HCEC 1CT (cell line): Measurements from ENCODE around the gene PRSS38.
"Not testable (repeated sequence)": the region's sequence is repeated elsewhere in the genome, so short reads cannot be mapped to it uniquely, and the experiment has no call there.

Source experiments
- DNase-seq: peaks from one replicate; pipeline ENCODE4 v3.0.0-alpha.2; 2017

Gene PRSS38

DNA sequence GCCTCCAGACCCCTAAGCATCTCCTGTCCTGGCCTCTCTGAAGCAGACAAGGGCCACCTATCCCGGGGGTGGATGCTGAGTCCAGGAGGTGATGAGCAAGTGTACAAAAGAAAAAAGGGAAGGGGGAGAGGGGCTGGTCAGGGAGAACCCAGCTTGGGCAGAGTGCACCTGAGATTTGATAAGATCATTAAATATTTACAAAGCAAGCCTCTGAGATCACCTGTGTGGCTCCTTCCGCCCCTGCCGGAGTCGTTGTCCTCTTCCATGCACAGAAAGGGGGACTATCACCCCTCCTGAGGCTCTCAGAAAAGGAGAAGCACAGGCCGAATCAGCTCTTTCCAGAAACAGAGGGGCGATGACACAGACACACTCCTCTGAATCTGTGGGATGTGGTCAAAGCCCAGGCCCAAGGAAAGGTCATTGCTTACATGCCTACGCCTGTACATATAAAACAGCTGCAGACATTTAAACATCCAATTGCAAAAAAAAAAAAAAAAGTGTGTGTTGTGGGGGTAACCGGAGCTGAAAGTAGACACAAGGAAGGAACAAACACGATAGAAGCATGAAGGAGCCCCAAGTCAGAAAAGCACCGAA, 30.9 kb downstream of the PRSS38 start:
- no peak for DNase-seq

DNA sequence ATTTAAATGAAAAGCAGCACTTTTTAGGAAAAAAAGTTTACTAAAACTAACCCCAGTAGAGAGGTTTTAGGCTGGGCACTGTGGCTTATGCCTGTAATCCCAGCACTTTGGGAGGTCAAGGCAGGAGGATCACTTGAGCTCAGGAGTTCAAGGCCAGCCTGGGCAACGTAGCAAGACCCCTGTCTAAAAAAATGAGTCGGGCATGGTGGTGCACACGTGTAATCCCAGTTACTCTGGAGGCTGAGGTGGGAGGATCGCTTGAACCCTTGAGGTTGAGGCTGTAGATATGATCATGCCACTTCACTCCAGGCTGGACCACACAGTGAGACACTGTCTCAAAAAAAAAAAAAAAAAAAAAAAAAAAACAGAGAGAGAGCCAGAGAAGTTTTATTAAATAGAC, 31.6 kb downstream of the PRSS38 start:
- not testable (repeated sequence) for DNase-seq

DNA sequence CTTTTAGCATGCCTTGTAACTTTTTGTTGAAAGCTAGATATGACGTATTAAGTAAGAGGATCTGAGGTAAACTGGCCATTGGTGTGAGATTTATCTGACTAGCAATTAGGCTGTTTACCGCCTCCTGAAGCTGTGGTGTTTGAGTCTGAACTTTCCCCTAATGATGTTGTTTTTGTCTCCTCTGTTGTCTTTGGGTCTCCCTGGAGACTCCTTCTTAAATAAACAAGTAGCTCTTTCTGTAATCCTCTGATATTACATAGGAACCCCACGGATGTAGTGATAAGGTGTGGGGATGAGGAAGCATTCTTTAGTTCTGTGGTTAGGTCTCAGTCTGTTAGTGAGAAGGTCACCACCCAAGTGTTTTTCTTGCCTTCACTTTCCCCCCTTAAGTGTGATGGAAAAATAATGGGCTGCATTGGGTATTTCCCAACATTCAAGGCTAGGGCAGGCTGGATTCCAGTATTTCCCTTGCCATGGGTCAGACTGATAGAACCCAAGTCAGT, 33.0 kb downstream of the PRSS38 start:
- DNase-seq: no peak

DNA sequence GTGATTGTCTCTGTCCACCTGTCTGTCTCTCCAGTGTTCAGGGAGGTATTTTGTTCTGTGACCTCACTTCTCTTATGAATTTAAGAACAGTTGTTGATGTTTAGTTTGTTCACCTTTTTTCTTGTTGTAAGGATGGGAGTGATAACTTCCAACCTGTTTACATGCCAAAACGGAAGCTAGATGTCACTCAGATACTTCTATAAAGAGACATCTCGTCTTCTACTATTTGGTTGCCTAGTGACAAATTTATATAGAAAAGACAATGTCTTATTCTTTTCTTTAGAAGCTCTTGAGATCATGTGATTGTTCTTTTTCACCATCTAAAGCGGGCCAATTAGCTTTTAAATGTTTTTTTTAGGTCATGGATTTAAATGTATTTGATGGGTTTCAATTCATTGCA, 33.8 kb downstream of the PRSS38 start:
- no peak for DNase-seq

DNA sequence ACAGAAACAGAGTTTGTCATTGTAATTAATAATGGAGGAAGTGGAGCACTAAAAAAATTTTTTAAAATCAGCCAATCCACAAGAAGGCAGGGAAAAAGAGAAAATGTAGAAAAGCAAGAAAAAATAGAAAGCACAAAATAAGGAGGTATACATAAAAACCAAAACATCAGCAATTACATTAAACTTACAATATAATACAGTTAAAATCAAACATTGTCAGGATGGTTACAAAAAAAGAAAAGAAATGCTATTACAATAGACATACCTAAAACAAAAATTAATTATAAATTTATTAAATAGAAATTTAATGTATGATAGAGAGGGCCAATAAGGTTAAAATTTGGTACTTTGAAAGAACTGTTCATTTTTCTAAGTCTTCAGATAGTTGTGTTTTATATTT, 38.7 kb downstream of the PRSS38 start:
- DNase-seq: no peak

DNA sequence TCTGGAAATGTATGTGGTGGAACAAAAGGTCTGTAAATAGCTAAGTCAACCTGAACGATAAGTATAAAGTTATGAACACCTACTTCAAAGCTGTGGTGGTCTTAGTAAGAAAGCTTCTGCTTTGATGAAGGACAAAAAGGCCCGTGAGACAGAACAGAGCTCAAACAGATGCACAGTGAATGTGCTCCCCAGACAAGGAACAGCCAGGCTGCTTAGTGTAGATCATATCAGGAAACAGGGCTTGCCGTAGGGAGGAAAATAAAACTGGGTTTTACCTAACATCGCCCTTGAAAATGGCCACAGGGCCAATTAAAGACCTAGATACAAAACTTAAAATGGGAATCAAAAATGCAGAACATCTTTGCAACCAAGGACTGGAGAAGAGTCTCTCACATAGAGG, 40.2 kb downstream of the PRSS38 start:
- DNase-seq: no peak

DNA sequence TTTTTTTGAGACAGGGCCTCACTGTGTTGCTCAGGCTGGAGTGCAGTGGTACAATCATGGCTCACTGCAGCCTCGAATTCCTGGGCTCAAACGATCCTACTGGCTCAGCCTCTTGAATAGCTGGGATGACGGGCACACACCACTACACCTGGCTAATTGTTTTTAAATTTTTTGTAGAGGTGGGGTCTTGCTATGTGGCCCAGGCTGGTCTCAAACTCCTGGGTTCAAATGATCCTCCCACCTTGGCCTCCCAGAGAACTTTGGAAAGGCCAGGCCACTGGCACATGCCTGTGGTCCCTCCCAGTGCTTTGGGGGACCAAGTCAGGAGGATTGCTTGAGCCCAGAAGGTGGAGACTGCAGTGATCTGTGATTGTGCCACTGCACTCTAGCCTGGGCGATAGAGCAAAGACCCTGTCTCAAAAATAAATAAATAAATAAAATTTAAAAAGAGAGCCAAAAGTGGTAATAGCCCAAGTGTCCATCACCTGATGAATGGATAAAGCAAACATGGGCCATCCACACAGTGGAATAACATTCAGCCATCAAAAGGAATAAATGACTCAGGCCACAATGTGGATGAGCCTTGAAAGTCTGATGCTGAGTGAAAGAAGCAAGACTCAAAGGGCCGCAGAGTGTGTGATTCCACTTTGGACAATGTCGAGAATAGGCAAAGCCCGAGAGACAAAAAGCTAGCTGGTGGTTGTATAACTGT, 40.8 kb downstream of the PRSS38 start:
- no peak for DNase-seq

DNA sequence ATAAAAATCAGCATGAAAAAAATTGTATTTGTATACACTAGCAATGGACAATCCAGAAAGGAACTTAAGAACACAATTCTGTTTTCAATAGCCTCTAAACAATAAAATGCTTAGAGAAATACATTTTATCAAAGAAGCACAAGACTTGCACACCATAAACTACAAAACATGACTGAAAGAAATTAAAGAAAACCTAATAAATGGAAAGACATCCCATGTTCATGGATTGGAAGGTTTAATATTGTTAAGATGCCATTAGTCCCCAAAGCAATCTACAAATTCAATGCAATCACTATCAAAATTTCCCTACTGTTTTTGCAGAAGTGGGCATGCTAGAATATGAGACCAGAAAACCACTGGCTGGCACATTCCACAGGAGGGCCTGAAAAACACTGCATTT, 49.4 kb downstream of the PRSS38 start:
- no peak for DNase-seq

DNA sequence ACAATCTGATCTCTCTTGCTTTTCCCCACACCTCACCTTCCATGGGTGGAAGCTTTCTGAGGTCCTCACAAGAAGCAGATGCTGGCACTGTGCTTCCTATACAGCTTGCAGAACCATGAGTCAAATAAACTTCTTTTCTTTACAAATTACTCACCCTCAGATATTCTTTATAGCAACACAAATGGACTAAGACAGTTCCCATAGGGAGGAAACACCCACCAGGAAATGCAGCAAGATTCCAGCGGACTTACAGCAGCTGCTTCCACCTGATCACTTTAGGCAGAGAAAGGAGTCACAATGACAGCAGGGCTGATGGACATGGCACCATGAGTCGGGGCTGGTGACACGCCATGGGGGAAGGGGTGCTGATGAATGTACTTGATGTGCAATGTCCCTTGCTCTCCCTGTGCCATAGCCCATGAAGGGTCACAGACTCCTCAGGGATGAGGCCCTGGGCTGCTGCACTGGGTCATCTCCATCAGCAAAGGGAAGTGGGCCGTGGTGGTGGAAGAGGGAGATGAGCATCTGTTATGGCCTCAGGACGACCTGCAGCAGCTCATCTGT, 53.9 kb downstream of the PRSS38 start:
- DNase-seq: peak; percentile 2

DNA sequence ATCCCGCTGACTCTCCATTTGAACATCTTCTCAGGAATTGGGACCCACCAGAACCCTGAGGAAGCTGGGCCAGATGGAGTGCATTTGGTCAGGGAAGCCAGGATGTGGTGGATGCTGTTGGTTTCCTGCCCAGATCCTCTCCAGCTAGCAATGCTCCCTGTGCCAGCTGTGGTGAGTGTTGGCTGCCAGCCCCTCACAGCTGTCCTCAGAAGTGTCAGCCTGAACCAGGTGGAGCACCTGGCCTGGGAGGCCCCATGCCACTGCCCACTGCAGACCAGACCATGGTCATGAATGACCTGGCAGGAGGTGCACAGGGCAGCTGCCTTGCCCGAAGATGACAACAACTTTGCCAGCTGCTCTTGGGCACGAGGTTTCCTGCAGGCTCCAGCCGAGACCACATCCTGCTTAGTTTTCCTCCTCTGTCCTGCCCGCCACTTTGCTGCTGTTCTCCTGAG, 54.4 kb downstream of the PRSS38 start:
- DNase-seq: peak; percentile 4

DNA sequence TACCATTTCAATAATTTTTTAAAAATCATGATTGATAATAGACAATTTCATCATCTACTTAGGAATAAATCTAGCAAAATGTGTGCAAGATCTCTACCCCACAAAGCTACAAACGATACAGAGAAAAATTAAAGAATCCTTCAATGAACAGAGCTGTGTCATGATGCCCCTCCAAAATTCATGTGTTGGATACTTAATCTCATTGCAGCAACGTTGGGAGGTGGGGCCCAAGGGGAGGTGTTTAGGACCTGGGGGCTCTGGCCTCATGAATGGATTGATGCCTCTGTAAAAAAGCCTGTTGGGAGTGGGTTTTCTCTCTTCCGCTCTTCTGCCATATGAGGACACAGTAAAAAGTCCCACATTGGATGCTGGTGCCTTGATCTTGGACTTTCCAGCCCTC, 54.9 kb downstream of the PRSS38 start:
- DNase-seq: no peak

DNA sequence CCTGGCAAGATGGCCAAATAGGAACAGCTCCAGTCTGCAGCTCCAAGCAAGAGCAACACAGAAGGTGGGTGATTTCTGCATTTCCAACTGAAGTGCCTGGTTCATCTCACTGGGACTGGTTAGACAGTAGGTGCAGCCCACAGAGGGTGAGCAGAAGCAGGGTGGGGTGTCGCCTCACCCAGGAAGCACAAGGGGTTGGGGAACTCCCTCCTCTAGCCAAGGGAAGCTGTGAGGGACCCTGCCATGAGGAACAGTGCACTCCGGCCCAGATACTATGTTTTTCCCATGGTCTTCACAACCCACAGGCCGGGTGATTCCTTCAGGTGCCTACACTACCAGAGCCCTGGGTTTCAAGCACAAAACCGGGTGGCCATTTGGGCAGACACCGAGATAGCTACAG, 56.4 kb downstream of the PRSS38 start:
- DNase-seq: not testable (repeated sequence)

DNA sequence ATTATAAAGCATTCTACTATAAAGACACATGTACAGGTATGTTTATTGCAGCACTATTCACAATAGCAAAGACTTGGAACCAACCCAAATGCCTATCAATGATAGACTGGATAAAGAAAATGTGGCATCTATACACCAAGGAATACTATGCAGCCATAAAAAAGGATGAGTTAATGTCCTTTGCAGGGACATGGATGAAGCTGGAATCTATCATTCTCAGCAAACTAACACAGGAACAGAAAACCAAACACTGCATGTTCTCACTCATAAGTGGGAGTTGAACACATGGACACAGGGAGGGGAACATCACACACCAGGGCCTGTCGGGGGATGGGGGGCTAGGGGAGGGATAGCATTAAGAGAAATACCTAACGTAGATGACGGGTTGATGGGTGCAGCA, 62.3 kb downstream of the PRSS38 start:
- DNase-seq: not testable (repeated sequence)

DNA sequence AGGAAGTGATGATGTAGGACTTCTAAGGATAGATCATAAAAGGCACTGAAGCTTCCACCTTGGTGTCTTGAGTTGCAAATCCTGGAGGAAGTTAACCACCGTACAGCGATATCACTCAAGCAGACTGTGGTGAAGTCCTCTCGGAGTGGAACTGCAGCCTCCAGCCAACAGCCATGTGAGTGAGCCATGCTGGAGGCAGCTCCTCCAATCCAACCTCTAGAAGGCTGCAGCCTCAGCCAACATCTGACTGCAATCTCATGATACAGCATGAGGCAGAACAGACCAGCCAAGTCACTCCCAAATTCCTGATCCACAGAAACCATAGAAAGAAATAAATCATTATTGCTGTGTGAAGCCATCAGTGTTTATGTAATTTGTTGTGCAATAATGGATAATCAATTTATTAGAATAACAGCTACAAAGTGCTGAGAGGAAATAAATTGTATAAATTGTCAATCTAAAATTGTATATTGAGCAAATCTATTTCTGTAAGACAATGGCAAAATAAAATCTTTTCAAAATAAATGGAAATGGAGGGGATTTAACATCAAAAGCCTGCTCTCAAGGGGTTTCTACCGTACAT, 65.0 kb downstream of the PRSS38 start:
- no peak for DNase-seq

DNA sequence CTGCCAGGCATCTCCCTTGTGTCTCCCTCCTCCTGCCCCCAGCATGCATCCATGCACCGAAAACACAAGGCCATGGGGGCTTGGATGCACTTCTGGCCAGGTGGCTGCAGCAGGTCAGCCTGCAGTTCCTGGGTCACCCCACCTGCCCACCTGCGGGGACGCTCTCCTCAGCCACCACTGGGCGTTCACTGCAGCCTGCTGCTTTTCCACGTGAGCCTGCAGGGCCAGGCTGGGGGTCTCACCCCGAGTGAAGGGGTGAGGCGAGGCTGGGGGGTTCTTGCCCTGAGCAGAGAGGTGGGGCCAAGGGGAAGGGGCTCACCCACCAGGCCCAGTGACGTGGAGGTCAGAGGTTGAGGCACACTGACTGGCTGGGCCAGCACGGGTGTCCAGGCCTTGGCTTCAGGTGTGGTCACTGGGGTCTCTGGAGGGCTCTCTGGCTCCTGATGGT, 67.6 kb downstream of the PRSS38 start:
- DNase-seq: no peak

DNA sequence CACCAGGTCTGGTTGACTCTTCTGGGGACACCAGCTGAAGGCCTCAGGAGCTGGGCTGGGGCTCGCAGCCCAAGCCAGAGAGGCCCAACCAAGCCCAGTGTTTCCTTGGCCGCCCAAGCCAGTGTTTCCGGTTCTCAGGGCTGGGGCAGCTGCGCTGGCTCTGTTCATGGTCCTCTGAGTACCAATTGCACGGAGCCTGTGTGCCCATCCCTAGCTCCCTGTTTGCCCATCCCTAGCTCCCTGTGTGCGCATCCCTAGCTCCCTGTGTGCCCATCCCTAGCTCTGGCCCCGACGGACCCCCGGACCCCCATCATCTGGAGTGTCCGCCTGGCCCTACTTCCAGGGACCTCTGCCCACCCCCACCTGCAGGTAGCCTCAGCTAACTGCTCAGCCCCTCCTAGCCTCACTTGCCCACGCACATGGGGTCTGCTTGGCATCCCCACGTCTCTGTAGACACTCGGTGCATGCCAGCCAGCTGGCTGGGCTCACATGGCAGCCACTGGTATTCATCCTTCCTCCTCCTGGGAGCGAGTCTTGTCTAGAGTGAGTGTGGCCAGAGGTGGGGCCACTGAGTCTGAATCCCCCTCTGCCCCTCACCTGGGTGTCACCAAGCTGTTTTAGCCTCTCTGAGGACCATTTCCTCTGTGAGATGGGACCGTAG, 68.3 kb downstream of the PRSS38 start:
- no peak for DNase-seq

DNA sequence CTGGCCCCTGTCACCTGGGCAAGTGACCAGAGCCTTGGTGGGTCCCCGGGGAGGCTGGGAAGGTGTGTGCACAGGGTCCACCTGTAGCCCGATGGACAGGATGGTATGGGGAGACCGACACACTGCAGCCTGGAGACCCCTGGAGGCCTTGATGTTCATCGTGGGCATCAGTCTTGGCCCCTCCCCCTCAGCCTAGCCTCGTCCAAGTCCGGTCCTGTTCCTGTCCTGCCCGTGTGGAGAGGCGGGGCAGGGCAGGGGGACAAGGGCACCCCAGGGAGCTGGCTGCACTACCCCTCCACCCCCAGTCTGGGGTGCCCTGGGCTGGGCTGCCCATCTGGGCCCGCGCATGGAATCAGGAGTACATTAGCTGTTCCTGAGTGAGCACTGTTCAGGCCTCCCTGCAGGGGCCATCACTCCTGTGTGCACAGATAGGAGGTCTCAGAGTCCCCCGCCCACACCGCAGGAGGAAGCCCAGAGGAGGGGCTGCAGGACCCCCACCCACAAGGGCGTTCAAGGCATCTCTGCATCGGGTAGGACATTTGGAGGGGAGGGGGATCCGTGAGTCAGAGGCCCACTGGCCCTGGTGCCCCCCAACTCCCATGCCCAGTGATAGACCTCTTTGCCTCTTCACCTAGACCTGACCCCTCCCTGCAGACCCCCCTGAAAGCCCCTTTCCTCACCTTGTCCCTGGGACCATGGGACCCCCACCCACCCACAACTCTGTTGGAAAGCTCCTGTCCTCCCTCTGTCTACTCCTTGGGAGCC, 69.1 kb downstream of the PRSS38 start:
- DNase-seq: no peak

DNA sequence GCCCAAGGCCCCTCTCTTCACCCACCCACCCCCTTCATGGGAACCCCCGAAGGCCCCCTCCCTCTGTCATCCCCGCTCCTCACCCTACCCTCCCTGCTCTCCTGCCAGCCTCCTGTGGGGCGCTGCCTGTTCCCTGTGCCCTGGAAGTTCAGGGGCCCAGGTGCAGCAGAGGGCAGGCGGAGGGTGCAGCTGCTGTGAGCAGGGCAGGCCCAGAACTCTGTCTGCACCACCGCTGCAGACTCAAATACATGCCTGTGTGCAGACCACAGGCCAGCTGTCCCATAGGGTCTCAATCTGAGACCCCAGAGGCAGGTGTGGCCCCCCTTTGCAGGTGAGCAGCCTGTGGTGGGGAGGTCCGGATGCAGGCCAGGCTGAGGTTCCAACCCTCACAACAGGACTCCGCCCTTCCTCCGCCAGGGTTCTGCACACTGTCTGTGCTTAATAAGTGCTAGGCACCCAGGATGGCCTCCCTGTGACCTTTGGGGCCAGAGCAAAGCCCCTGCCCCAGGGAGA, 69.7 kb downstream of the PRSS38 start:
- no peak for DNase-seq

DNA sequence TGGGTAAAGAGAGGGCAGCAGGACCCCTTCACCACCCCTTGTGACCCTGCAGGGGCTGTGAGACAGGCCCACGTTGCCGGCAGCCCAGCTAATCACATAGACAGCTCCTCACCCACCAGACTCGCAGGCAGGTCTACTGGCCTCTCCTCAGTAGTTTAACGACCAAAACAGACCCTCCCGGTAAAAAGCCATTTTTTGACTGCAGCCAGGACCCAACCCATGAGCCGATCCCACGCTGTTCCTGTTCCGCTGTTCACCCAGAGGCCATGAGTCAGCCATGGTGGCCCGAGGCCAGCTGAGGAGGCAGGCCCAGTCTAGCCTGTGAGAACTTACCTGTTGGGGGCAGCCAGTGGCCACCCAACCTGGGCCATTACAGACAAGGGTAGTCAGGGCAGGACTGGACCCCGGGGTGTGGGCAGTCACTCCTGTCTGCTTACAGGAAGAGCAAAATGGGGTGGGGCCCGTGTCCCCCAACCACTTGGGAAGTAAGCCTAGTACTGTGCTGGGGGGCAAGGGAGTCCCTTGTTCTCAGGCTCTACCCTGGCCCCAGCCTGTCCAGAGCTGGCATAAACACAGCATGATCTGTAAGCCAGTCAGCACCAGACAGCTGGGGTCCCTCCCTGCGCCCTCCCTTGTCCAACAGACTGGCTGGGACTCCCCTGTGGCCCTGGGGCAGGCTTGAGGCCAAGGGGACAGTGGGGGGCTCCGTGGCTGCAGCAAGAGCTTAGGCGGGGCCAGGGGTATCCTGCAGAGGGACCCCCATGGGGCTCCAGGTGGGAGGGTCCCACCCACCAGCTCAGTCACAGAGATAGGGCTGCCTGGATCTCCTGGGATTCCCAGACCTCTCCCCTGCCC, 70.4 kb downstream of the PRSS38 start:
- peak; percentile 45 for DNase-seq

DNA sequence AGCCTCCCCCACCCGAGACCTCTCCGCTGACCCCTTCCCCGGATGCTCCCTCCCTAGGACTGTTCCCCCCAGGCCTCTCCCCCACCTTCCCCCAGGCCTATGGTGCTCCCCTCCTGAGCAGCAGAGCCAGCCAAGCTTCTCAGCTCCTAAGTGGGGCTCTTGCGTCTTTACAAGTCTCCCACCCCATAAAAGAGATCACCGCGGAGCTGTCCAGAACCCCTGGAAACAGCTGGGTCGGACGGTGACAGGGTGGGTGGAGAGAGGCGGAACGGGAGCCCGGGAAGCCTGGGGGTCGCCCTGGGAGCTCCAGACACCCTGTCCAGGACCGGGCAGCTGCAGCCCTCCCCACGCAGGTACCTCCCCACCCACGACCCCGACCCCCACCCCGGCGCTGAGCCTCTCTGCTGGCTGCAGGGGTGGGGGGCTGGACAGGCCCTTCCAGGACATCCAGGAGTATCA, 71.1 kb downstream of the PRSS38 start:
- DNase-seq: no peak
